KMS-11 (cell line): ENCODE measurements around the gene PHLDB2.

Experiments
- H2AFZ ChIP-seq: fragments of 200-600 bp; sonication (generic); 2 replicates; pipeline ENCODE4 v1.6.1; 2016; ENCODE audit warnings: antibody characterized with exemption, mixed run types, low read depth
- H3K27ac ChIP-seq: fragments of 200-600 bp; sonication (generic); 2 replicates; pipeline ENCODE4 v1.6.1; 2016; ENCODE audit warnings: mild to moderate bottlenecking, mixed run types
- H3K27me3 ChIP-seq: fragments of 200-600 bp; sonication (generic); 2 replicates; pipeline ENCODE4 v1.6.1; 2017; ENCODE audit warnings: mild to moderate bottlenecking, low read depth, mixed run types, moderate library complexity; ENCODE audit not compliant: insufficient read depth
- H3K36me3 ChIP-seq: fragments of 200-600 bp; sonication (generic); 2 replicates; pipeline ENCODE4 v1.6.1; 2017; ENCODE audit warnings: mild to moderate bottlenecking, mixed run types; ENCODE audit not compliant: insufficient read depth
- H3K4me1 ChIP-seq: fragments of 200-600 bp; sonication (generic); 2 replicates; pipeline ENCODE4 v1.6.1; 2016; ENCODE audit warnings: mild to moderate bottlenecking, low read depth, mixed run types; ENCODE audit not compliant: poor library complexity, severe bottlenecking
- H3K4me2 ChIP-seq: fragments of 200-600 bp; sonication (generic); 2 replicates; pipeline ENCODE4 v1.7.0; 2016; ENCODE audit warnings: mild to moderate bottlenecking, mixed run types
- H3K4me3 ChIP-seq: fragments of 200-600 bp; sonication (generic); IDR thresholded peaks from 2 replicates; pipeline ENCODE4 v1.6.1; 2017; ENCODE audit warnings: low read depth, low read length, mixed read lengths; ENCODE audit not compliant: insufficient read depth
- H3K79me2 ChIP-seq: fragments of 200-600 bp; sonication (generic); 2 replicates; pipeline ENCODE4 v1.6.1; 2016; ENCODE audit warnings: low read depth, mixed run types; ENCODE audit not compliant: insufficient read depth
- H3K9ac ChIP-seq: fragments of 200-600 bp; sonication (generic); 2 replicates; pipeline ENCODE4 v1.6.1; 2016; ENCODE audit warnings: mild to moderate bottlenecking, mixed run types
- H4K20me1 ChIP-seq: fragments of 200-600 bp; sonication (generic); 2 replicates; pipeline ENCODE4 v1.6.1; 2016; ENCODE audit warnings: mild to moderate bottlenecking, mixed run types; ENCODE audit not compliant: insufficient read depth
- CTCF ChIP-seq: fragments of 200-600 bp; sonication (generic); conservative IDR thresholded peaks from 2 replicates; pipeline ENCODE4 v1.6.1; 2017; ENCODE audit warnings: low read depth, mild to moderate bottlenecking, antibody characterized with exemption, low read length, moderate library complexity, mixed read lengths

The PHLDB2 gene

GRCh38 chr3:112002096-112002971 lies 143.3 kb downstream of the PHLDB2 start:
- H3K4me3 ChIP-seq, result no peak overlapping the region
- no peak for TF ChIP-seq CTCF
- H3K4me1 ChIP-seq, result no peaks in the 10 kb centered on the region
- H2AFZ ChIP-seq, result no peak overlapping the region
- H3K9ac ChIP-seq, result no peak overlapping the region
- no peak overlapping the region for H3K27ac ChIP-seq
- H3K36me3 ChIP-seq, result no peaks in the 10 kb centered on the region
- H3K79me2 ChIP-seq, result no peaks in the 10 kb centered on the region
- H3K4me2 ChIP-seq, result no peak overlapping the region
- H4K20me1 ChIP-seq, result no peaks in the 10 kb centered on the region
- no peaks in the 10 kb centered on the region for H3K27me3 ChIP-seq

- no peaks in the 10 kb centered on the region for H3K79me2 ChIP-seq
- no peak overlapping the region for H3K4me3 ChIP-seq
- H3K27ac ChIP-seq, result no peak overlapping the region
- no peaks in the 10 kb centered on the region for H3K36me3 ChIP-seq
- no peak overlapping the region for H3K4me2 ChIP-seq
- H3K4me1 ChIP-seq, result no peaks in the 10 kb centered on the region
- no peak overlapping the region for H3K9ac ChIP-seq
- no peak for TF ChIP-seq CTCF
- H2AFZ ChIP-seq, result no peak overlapping the region
- no peaks in the 10 kb centered on the region for H3K27me3 ChIP-seq
- no peaks in the 10 kb centered on the region for H4K20me1 ChIP-seq
These were observed 144.4 kb downstream of the PHLDB2 start for GRCh38 chr3:112003321-112004080.

- no peaks in the 10 kb centered on the region for H3K4me1 ChIP-seq
- no peaks in the 10 kb centered on the region for H3K36me3 ChIP-seq
- H2AFZ ChIP-seq, result no peak overlapping the region
- H3K27me3 ChIP-seq, result no peaks in the 10 kb centered on the region
- no peaks in the 10 kb centered on the region for H3K79me2 ChIP-seq
- H3K9ac ChIP-seq, result no peak overlapping the region
- no peak overlapping the region for H3K4me2 ChIP-seq
- H3K27ac ChIP-seq, result no peak overlapping the region
- H3K4me3 ChIP-seq, result no peak overlapping the region
- H4K20me1 ChIP-seq, result no peaks in the 10 kb centered on the region
- TF ChIP-seq CTCF, result no peak
These were observed 145.1 kb downstream of the PHLDB2 start for GRCh38 chr3:112004187-112004586.

GRCh38 chr3:112004669-112005068 lies 145.6 kb downstream of the PHLDB2 start:
- Histone ChIP-seq H3K4me3 (no peak overlapping the region), H2AFZ (no peak overlapping the region), H4K20me1 (no peaks in the 10 kb centered on the region), H3K36me3 (no peaks in the 10 kb centered on the region), H3K79me2 (no peaks in the 10 kb centered on the region), H3K4me2 (no peak overlapping the region), H3K9ac (no peak overlapping the region), H3K27me3 (no peaks in the 10 kb centered on the region), H3K4me1 (no peaks in the 10 kb centered on the region), H3K27ac (no peak overlapping the region)
- no peak for TF ChIP-seq CTCF
